GM19240 (cell line): ENCODE measurements around the gene NPAS3.

Experiments
- DNase-seq: peaks from one replicate; pipeline ENCODE4 v3.0.0; 2011; ENCODE audit warnings: low spot score; ENCODE audit not compliant: insufficient read length

Gene NPAS3

DNA sequence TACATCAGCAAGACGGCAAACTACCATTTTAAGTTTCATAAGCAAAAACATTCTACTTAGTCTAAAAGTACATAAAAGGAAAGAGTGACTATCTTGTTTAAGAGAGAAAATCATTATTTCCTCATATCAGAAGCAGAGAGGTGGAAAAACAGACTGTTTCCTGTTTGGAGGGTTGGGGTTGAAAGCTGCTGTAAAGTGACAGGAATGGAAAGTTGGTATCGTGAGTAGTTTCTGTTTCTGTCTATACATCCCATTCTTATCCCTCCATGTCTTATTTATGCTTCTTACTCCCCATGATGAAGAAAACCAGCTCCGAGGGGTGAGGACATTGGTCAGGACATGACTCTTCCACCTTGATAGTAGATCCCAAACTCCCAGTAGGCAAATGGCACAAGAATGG is 795.7 kb downstream of the NPAS3 start:
- DNase-seq = no peak

DNA sequence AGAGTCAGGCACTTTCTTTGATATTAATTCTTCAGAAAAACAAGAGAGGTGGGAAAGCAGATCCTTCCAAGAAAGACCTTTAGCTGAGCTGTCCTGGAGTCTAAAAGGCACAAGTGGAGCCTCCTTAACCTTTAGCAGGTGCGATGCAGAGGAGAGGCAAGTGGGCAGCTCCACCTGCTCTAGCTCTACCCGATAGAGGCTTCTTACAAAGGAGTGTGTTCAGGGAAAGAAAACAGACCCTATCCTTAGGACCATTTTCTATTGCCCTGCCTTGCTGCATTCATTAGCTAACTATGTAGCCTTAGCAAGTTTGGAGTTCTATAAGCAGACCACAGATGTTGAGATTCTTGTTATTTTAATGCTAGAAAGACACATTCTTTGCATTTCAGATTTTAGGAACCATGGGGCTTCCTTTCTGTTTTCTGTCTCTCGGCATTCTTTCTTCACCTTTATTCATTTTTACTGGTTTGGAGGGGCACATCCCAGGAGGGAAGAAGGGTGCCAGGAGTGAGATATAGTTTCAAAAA is 797.7 kb downstream of the NPAS3 start:
- no peak for DNase-seq

DNA sequence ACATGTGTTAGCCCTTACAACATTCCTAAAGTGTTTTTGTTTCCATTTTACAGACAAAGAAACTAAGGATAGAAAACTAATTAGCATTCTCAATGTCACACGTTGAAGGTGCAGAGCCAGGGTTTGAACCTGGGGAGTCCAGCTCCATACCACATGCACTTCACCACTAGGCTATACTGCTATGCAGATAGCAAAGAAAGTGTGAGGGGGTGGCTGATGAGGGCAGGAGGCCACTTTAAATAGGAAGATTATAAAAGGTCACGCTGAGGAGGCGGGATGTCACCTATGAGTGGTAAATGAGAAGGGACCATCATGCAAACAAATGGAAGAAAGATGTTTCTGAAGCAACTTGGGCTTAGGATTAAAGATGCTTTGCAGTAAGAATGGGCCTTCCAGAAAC is 798.3 kb downstream of the NPAS3 start:
- DNase-seq = no peak

DNA sequence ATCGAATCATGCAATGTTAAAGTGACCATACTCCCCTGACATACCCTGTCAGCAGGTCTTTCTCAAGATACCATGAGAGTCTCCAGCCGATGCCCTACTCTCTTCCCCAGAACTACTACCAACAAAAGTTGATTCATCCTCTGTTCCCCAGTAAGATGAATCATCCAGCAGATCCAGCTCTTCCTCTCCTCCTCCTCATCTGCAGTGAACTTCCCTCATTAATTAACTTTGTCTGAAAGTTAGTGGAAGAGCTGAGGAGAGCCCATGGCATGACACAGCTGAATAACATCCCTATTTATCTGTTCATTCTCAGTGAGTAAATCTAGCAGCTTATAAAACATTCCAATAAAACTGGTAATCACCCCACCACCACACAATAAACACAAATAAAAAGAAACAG is 798.8 kb downstream of the NPAS3 start:
- DNase-seq = no peak

DNA sequence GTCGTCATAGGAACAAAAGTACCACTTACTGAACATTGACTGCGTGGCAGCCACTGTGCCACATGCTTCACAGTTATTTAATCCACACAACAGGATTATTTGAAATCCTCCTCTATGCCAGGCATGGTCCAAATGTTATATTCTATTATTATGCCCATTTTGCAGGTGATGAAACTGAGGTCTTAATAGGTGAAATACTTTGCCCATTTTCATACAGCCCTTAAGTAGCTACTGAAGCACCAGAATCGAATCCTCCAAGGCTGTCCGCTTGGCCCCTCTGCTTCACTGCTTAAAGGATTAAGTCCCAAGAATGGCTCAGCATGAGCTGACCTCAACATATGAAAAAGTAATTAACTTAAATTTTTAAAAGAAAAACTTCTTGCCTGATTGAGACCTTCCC is 799.4 kb downstream of the NPAS3 start:
- DNase-seq = no peak

DNA sequence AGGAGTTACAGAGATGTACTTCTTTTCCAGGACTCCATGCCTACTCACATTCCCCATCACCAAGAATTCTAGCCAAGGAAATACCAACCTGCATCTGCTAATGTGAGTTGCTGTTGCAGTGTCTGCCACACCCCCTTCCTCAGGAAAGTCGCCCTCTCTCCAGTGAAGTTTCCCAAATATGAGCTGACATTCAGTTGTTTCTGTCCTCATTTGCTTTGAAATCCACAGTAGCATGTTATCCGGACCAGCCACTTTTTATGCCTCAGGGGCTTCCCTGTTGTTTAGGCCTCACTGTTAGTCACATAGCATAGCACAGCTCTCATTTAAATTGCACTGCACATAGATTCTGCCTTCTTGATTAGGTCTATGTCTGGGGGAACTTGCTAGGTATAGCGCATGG is 799.8 kb downstream of the NPAS3 start:
- no peak for DNase-seq

DNA sequence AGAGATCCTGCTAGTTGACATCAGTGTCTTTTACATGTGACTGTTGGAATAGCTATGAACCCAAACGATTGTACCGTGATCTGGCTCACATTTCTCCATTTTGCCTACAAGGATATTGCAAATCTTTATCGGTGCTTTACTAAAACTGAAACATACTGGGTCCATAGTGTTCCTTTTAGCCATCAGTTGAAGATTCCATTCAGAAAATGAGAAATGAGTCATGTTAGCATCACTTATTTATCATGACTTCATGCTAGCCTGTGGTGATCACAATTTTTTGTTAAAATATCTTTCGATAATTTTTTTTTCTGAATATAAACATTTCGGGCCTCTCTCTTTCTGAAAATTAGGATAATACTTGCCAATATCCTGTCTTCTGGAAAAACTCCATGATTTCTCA is 801.9 kb downstream of the NPAS3 start:
- DNase-seq = no peak

DNA sequence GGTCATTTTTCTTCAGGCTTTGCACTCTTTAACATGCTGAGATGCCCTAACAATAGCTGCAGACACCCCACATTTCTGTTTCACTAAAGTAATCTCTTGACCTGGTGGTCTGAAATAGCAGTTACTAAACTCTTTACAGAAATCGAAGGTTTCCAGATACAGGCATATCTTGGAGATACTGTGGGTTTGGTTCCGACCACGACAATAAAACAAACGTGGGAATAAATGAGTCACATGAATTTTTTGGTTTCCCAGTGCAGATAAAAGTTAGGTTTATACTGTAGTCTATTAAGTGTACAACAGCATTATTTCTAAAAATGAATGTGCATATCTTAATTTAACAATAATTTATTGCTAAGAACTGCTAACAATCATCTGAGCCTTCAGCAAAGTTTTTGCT is 803.5 kb downstream of the NPAS3 start:
- no peak for DNase-seq

DNA sequence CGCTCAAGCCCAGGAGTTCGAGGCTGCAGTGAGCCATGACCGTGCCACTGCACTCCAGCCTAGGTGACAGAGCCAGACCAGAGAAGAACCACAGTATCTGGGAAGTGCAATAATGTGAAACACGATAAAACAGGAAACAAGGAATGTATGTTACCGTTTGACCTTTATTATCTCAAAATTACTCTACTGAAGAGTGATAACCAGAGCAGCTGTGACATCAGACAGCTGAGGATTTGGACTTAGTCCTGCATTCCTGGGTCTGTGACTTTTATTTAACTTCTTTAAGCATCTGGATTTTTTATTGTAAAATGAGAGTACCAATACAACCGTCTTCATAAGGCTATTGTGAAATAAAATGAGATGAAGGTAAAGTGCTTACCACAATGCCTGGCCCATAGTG is 806.5 kb downstream of the NPAS3 start:
- no peak for DNase-seq

DNA sequence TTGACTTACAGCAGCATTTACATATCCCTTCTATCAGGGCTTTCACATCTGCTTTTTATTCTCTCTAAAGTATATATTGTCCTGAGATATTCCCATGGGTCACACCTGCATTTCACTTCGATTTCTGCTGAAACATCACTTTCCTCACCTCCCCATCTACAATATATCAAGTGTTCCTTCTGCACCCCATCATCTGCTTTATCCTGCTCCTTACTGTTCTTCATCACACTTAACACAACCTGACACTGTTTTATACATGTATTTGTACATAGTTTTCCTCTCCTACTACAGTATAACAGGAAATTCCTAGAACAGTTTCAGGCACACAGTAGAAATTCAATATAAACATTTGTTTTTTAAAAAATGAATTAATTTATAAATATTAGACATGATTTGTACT is 809.1 kb downstream of the NPAS3 start:
- no peak for DNase-seq

DNA sequence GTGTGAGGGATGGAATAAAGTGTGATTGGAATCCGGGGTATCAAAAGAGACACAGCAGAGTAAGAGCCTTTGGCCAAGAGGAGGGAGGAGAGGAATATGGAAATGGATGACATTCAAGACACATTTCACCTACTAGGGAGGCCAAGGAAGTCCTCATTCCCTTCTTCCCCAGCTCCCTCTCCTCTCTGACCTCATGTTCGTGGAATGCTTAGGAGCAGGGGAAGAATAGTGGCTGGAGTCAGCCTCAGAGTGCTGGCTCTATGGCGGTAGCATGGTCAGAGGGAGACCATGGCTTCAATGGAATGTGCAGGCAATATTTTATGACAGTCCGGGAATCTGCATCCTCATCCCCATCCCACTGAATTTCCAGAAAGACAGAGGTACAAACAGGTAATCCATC is 815.6 kb downstream of the NPAS3 start:
- no peak for DNase-seq

DNA sequence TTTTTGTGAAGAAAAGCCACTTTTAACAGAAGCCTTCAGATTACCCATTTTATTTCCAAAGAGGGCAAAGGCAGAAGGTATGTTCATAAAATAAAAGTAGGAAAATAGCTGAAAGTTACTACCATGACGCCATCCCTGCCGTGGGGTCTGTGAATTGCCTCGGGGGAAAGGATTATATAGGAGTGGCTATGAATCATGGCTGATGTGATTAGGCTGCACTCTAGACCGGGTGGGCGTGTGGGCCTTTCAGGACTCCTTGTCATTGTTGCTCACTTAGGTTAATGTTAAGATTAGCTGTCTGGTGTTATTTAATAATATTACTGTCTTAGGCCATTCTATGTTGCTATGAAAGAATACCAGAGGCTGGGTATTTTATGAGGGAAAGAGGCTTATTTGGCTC is 816.7 kb downstream of the NPAS3 start:
- DNase-seq = no peak

DNA sequence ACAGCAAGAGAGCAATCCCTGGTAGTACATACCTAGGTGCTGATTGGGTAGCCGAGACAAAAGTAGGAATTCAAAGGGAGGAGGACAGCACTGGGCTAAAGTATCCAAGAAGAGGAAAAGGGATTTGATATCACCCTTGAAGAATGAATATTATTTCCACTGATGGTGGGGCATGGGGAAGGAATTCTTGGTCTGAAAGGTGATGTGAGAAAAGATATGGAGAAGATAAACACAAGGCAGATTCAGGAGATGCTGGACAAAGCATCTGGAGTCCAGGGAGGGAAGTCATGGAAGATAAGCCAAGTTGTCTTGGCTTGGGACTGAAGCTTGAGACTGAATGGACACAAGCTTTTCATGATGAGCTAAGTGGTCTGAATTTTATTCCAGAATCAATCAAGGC is 818.2 kb downstream of the NPAS3 start:
- no peak for DNase-seq

DNA sequence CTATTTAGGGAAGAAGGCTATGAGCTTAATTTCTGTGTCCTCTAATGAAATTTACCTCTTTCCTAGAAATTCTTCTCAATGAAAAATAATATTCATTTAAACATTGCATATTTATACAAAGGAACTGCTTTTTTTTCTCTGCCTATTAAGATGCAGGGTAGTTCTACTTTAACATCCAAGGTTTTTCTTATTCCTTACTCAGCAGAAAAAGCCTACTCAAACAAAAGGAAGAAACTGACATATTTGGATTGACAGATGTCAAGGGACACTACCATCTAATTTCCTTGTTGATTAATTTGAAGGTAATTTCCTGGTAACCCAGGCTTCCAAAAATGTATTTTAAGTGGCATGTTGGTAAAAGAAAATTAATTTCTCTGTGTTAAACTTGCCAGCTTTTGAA is 819.9 kb downstream of the NPAS3 start:
- no peak for DNase-seq

DNA sequence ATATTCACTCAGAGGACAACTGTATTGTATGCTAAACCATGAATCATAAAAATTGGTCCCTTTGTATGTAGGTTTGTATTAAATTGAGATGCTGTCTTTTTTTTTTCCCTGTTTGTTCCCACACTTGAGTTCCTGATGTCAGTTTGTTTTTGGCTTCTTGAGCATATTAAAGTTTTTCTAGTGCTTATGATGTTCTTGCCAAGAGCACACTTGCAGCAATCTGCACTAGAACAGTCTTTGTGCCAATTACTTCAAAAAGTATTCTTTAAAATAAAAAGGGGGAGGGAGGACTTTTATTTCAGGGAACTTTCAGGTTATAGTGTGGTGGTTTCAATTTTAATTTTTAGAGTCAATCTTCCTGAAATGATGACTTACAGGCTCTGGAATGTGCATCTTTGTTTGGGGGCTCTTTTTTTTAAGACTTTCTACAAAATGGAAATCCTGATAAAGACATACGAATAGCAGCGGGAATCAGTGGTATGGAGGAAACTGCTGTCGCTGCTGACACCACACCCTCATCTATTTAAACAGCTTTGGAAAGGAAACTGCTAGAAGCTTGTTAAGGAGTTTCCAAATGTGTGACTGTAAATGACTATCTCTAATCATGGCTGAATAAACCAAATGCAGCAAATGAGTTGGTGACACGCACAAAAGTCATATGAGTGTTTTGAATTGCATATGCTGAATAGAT is 823.6 kb downstream of the NPAS3 start:
- no peak for DNase-seq

DNA sequence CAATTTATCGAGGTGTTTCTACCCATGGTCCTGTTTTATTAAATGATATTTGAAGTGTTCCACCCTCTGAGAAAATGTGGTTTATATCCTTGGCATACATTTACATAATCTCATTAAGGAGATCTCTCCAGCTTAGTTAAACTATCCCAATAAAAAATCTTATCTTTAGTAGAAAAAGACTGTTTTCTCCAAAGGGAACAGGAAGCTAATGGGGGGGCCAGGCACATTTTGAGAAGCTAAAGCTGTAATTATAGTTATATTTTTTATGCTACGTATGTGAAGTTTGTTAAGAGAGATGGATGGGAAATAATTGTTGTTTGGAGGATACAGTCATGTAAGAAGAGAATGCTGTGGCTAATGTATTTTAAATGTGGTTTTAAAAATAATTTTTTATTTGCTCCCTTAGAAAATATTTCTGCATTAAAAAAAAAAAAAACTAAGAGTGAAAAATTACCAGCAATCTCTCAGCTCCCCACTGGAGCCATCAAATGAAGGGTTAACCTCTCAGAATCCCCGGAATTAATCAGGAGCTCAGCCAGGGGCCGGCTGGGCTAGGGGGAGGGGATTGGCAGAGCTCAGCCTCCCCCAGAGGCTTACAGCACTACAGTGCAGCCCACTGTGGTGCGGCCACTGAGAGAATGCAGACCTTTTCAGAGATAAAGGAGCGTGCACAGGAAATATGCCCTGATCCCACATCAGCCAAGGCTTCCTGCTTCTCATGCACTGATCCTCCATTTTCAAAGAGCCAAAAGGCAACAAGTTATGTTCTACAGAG is 826.4 kb downstream of the NPAS3 start:
- no peak for DNase-seq

DNA sequence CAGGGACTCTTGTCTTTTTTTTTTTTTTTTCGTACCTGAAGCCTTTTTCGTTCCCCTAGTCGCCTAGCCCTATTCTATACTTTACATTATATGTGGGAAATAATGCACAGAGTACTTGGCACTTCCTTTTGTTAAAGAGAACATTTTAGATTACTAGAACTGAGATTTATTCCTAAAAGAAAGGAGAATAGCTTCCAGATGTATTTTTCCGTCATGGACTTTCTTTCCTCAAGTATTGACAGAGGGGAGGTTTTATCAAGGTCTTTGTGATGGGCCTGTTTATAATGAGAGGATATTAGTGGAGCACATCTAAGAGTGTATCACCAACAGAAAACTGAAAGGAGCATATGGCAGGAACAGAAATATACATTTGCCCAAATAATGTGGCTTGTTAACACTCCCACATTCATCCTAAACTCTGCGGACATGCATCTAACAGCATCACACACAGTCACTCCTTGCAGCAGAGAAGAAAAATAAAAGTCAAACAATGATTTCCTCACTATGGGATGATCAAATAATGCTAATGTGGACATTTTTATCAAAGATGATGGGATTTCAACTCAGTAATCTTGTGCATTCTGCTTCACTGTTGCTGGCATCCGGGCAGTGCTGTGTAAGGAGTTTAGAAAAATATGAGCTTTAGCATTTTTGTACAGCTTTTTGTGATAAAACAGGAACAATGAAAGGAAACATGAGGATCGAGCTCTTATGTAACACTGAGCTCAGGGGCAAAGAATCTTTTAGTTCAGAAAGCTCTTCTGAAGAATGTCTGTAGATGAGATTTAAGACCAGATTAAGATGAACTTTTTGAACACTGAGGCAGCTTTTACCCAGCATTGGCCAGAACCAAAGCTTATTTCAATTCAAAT is 829.1 kb downstream of the NPAS3 start:
- DNase-seq = no peak

DNA sequence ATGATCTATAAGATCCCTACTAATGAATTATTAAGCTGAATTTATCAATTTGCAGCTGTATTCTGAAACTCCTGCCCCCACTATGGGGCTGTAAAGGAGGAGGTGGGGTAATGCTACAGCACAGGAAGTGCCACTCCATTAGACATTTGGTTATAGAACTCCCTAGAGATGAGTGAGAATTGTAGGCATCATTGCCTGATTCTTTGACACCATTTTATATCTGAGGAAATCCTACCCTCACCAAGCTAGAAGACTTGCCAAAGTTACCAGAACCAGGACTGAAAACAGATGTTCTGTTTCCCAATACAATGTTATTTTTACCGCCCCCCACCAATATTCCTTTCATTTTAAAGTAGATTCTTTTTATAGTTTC is 829.8 kb downstream of the NPAS3 start:
- DNase-seq = no peak

DNA sequence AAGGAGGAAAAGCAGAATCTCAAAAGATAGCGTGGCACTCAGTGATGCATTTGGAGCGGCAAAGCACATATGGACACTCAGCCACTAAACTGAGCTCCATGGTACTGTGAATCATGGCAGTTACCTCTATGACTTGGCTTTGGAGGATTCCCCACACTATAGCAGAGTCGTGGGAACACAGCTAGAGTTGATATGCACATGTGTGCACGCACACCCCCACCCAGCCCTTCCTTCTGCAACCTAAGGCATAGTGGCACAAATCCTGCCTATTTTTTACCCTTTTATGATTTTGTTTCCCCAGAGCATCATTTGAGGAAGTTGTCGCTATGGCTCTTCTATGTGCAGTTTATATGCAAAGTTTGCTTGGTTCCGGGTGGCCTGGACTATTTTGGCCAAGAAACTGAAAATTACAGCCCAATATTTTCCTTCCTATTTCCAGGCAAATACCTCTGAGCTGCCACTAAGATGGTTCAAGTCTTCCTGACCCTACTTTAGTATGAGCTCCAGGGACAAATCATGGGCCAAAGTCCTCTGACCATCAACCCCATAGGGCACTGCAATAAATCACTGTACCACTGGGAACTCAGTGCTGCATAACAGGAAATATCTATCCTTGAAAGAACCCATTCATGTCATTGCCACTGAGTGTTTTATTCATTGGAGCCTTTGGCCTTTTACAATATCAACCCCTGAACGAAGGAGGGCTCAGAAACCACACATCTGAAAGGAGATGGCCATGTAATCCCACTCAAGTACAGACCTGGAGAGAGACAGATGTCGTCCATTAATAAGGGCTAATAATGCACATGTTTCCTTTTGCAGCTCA is 834.7 kb downstream of the NPAS3 start:
- no peak for DNase-seq

DNA sequence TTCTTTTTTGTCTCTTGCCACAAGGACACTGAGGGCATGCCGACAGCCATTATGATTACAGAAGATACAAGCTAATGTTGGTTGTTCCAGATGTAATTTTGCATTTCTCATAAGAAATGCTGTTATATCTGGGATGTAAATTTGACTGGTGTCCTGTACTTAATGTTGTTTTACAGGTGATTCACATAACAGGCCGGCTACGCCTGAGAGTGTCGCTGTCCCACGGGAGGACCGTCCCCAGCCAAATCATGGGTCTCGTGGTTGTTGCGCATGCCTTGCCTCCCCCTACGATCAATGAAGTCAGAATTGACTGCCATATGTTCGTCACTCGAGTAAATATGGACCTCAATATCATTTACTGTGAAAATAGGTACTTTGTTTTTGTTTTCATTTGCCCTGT is 835.5 kb downstream of the NPAS3 start:
- DNase-seq = no peak
